ENCODE data around the gene SKAP2.

Gene SKAP2

DNA sequence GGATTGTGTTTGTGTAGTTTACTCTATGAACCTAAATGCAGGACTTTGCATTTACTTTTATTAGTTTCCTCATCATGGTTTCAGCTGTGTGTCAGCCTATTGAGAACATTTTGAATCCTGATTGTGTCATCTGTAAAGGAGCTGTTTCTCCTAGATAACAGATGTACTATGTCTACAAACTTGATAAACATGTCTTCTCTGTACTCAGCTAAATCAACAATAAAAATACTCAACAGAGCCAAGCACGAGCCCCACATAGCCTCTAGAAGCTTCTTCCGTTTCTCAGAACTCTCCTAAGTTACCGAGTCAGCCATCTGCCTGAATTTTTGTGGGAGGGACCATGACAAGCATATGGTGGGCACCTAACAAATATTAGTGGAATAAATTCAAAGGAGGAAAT, 234.7 kb downstream of the SKAP2 start:
- DNase-seq: no peak

DNA sequence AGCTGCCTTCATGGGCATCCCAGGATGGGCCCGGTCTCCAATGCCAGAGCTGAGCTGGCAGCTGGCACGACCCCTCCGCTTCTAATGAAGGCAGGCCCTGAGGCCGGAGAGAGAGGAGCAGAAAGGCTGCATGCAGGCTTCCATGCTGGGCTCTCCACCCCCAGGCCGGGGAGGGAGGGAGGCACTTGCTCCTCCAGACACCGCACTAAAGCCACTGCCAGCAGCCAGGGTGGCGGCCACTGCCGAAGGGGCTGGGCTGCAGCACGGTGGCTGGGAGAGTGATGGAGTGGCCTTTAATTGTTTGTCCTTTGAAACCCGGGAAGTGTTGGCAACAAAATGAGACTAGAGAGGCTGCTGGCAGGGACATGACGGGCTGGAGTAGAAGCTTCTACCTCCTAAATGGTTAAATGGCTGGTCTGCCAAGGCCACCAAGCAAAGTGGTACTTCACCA, 236.5 kb downstream of the SKAP2 start:
- DNase-seq: no peak

DNA sequence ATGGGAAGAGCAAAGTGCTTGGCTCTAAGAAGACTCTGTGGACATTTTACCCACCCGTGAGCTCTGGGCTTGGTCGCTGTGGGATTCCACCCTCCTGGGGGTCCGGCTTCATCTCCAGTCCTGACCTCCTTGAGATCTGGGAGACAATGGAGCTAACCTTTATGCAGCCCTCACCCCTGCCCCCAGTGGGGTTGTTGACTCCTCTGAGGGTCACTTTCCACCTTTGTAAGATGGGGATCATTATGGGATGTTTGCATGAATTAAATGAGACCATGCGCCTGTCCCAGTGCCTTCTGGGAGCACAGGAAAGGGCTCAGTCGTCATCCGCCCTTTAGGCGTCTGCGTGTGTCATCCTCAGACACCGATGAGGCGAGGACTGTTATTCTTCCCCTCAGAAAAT, 237.2 kb downstream of the SKAP2 start:
- DNase-seq: no peak

DNA sequence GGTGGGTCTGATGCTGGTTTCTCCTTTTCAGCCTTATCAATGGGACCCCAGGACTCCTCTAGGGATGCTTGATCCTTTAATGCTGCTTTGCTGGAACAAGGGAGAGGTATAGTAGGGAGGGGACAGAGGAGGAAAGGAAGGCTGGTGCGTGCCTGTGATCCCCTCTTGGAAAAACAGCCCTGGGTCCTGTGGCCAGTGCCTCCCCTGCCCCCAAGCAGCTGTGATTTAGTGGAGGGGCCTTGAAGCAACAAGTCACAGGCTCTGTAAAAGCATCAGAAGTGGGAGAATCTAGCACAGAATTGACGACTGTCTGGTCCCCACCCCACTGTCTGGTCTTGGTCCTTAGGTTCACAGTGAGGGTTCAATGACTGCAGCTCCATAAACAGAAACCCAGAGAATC, 237.7 kb downstream of the SKAP2 start:
- no peak for DNase-seq

DNA sequence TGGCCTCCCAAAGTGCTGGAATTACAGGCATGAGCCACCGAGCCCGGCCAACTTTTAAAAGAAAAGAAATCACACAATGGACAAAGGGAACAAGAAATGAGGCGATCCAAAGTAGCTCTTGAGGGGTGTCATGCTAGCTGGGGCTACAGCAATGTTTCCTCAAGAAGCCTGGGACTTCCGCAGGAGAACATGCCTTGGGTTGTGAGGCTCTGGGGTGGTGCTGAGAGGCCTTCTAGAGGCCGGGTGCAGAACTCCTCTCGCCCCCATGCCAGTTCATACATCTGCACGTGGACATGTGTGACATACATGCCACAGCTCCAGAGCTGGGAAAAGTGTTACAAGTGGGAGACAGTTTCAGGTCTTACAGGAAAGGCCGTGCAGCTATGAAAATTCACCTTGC, 238.2 kb downstream of the SKAP2 start:
- no peak for DNase-seq

DNA sequence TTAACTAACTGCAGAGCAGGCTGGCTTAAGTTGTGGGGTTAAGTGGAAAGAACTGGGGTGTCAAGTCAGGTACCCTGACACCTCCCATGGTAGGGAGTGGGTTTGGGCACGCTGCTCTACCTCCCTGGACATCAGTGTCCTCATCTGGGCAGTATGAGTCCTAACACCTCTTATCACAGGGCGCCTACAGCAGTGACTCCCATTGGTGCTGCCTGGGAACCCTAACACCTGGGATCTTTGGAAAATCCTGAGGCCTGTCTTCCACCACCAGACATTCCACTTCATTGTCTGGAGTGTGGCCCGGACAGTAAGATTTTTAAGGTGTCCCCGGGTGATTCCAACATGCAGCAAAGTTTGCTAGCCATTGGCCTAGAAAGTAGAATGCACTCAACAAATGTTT, 239.1 kb downstream of the SKAP2 start:
- DNase-seq: no peak

DNA sequence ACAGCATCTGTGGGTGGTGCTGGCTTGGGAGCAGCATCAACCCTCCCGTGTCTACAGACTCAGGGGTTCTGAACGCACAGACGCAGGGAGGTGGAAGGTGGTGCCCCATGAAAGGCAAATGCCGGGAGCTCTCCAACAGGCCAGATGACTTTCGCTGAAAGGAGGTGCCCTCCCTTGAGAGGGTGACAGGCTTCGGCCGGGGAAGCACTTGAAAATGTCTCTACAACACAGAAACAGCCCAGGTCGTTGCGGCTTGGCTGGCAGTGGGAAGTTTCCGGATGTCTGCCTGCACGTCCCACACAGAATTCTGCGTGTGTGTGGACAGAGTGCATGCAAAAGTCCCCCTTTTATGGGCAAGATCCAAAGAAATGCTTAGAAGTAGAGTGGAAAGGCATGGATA, 239.6 kb downstream of the SKAP2 start:
- no peak for DNase-seq

DNA sequence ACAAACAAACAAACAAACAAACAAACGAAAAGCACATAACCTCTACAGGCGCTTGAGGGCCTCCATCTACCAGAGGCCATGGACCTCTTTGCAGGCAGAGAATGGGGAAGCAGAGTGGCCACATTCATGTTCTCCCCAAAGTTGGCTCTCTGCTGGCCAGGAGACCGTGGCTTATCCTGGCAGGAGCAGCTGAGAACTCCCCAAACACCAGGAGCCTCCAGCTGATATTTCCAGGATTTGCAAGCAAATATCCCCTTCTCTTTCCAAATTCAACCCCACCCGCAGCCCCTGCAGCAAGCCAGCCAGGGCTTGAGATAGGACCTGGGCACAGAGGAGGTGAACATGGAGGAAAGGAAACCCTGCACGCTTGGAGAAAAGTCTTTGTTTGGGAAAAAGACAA, 240.0 kb downstream of the SKAP2 start:
- DNase-seq: no peak

DNA sequence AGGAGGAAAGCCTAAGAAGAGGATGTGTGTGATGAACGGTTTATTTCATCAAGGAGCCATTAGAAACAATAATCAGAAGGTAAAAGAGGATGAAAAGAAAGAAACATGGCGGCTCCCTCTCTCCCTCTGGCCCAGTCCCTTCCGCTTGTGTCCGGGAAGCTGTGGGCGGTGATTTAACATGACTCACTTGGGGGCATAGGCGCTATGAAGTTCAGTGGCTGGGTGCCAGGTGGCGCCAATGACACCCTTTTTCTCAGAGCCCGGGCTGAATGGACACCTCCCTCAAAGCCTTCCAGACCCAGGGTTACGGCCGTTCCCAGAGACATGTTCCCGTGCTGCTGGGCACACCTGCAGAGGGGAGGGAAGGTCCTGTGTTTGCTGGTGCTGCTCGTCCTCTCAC, 244.0 kb downstream of the SKAP2 start:
- no peak for DNase-seq

DNA sequence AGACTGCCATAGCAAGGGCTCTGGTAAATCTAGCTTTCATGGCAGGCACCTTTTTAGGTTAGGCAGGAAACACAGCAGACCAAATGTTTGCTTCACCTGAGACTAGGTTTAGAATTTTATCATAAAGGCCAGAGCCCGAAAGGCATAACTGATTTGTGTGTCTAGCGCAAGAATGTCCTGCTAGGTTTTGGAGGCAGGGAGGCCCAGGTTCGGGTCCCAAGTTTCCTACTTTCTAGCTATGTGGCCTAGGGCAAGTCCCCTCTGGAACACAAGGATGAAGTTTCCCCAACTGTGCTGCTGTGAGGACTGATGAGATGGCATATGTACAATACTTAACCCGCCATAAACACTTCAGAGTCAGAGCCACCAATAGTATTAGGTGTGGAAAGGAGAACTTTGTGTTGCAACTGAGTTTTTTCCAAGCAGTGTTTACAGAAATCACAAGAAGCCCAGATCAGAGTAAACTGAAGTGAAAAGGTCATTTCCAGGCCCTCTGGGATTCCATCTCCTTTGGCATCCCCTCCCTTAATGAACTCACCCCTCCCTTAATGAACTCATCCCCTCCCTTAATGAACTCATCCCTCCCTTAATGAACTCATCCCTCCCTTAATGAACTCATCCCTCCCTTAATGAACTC, 244.9 kb downstream of the SKAP2 start:
- no peak for DNase-seq

DNA sequence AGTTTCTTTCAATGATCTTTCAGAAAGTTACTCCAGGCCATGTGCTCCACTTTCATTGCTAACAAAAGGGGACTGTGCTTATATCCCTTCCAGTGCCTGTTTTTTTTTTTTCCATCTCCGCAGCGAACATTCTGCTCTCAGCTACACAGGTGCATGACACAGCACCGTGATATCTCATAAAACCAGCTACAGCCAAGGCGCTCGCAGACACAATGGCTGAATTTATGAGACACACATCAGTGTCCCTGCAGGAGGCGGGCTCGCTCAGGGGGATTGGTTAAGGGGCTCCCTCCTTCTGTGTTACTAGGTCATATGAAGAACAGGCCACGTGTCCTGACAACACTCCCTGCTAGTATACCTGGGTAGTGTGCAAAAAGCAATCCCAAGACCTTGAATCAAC, 245.5 kb downstream of the SKAP2 start:
- no peak for DNase-seq

DNA sequence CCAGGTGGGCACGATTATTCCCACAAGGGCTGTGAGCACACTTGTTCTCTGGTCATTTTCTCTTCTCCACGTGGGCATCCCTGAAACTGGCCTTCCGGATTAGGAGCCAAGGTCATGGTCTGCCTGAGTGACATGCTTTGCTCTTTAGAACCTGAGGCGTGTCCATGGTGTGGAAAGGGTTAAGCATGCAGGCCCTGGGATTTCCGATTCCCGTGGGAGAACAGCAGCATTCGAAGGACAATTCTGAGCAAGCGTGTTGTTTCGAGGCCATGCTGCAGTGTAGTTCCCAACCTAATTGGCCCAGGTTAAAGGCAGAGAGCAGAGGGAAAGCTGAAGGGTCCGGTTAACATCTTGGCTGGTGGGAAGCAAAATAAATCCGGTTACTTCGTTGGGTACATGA, 245.9 kb downstream of the SKAP2 start:
- no peak for DNase-seq

Data from activated effector memory CD4-positive, alpha-beta T cell treated with Interleukin-2 at 50 U/mL for 16 hours (primary cell).